ENCODE measurements around the gene PDGFC.

PDGFC gene

DNA sequence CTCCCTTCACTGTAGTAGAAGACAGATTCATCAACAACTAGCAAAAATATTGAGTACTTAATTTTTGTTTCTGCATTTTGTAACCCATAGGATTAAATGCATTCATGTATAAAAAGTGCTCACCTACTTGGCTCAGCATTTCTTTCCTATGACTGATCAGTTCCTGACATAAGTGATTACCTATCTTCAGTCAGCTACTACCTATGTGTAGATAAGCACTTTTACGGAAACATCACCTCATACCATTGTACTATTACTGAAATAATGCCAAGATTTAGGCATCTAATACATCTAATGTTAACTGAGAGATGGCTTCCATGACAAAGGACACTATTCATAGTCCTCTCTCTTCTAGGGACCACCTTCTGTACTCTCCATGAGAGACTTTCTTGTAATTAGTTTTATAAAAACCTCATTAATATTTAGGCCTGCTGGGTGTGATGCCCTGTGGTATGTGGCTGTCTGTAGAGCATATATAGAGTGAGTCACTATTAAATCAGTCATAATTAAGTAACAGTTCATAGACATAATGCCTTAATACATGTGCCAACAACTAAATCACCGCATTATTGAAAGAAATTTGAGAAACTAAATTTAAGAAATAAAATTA, 147.0 kb downstream of the PDGFC start:
- DNase-seq = no peak

DNA sequence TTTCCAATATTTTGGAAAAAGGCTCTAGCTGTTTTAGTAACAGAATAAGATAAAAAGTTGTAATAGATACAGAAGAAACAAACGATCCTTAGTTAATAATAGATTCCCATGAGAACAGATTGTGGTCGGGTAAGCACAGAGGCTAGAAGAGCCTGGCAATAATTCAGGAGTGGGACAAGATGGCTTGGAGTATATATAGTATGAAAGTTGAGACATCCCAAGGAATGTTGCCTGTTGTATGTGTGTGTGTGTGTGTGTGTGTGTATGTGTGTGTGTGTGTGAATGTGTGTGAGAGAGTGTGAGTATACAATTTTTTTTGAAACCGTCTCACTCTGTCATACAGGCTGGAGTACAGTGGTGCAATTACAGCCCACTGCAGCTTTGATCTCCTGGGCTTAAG, 150.7 kb downstream of the PDGFC start:
- DNase-seq = no peak

DNA sequence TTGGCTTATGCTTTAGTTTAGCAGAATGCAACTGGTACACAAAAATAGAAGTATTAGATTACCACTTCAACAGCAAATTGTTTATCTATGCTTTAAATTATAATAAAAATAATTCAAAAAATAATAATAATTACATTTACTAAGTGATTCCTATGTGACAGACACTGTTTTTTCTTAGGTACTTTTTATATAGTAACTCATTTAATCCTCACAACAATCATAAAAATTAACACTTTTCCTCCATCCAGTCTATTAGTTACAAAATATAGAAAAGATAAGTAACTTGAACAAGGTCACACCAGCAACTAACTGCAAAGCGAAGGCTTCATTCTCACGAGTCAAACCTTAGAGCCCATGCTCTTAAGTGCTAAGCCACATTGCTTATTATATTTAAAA, 155.2 kb downstream of the PDGFC start:
- no peak for DNase-seq

DNA sequence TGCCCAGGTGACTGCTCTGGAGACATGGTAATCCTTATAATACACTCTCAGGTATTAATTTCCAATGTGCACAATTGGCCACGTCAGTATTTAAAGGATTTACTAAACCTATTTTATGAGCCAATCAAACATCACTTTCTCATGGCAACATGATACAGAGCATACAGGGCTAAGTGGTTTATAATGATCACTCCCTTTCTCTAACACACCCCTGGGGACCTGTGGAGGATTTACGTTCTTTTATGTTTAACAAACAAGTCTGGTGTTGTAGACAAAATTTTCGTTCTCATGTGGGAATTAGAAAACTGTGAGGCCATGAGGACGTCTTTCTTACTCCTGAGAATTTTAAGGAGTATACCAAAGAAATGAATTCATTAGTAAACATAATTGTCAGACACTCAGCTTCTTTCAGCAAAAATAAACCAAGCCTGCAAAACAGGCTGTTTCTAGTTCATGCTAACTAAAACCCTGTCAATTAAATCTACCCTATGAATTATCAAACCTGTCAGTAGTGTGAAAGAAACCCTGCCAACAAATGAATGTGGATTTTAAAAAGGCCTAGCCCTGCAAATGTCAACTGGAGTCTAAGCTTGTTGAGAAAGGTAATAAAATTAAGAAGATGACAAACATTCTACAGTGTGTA, 155.8 kb downstream of the PDGFC start:
- DNase-seq = peak; percentile 24

DNA sequence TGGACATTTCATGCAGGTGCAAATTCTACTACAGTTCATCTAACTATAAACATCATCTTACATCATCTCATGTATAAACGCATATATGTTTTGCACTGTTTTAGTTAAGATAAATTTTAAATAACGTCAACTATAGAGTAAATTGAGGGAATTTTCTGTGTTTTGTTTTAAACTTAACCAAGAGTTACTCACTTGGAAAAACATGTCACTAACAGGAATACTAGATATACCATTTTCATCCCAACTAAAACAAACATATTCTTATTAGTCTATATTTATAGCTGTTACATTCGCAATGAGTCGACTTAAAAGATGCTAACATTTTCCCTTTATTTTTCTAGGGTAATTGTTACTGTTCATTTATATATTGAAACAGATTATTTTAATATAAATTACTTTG, 159.6 kb downstream of the PDGFC start:
- no peak for DNase-seq

DNA sequence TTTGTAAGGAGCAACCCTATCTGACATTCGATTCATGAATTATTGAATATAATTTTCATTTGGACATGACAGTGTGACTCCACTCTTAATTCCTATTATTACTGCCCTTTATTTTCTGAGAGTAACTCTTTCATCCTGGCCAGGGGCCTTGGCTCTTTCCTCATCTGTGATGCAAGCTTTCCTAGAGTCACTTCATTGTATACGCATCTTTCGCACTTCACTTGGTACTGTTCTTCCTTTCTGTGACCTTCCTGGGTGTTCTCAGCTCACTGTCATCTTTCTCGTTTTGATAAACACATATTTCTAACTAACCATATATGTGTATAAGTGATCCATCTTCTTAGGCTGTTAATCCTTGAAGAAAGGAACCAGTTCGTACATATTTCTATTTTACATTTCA, 160.3 kb downstream of the PDGFC start:
- DNase-seq = no peak

DNA sequence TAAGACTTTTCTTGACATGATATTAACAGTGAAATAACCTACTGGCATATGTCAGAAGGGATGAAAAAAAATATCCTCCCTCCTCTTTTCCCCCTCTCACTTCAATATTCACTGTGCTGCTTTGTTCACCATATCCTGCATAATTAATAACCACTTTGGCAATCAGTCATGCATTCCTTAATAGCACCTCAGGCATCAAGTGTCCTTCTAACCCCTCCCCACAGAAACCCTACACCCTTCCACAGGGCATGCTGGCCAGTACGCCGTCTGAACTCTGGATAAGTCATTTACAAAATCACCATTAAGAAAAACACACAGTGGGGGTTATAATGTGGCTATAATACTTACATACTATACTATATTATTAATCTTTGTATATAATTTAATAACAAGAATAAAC, 165.9 kb downstream of the PDGFC start:
- DNase-seq = no peak

DNA sequence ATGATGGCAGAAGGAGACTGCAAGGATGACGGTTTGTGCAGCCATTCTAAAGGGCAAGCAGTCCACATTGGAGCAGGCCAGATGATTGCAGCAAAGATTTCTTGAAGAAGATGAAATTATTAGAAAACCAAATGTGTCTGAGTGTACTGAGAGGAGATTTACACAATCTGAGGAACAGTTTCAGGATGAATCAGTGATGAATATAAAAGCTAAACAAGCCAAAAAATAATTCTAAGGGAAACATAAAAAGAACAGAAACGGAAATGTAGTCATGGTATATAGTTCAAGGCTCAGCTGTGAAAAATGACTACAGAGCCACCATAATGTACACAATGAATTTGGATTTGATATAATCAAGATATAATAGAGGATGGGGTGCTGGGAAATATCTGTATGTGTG, 168.5 kb downstream of the PDGFC start:
- no peak for DNase-seq

DNA sequence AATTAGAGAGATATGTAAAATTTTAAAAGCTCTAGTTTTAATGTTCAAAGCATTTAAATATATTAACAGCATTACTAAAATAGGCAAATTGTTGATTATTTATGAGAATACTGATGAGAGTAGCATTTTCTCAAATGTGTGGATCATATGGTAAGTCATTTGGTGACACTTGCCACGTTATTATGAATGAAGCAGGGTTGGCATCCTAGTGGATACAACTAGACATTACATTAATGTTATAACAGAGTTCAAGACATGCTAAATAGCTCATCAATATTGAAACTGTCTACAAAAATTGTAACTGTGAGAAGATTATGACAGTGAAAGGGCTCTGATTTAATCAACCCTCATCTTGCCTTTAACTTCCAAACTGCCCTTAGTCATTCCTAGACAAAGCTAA, 171.1 kb downstream of the PDGFC start:
- no peak for DNase-seq

DNA sequence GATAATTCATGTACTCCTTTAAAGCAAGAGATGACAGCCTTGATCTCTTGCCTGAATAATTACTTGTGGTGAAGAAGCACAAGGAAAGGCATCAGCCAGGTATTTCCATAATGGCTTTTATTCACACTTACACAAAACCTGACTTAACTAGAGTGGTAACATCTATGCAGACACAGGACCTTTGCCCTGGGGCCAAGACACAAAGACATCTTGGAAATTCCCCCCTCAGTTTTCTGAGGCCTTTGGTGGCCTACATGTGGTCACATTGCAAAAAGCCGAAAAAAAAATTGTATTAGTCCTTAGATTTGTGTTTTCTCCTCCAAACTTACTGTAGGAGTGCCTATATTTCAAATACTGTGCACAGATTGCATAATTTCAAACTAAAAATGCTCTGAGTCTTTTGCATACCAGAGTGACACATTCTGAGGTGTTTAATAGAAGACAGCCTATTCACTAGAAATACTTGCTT, 172.4 kb downstream of the PDGFC start:
- DNase-seq = no peak

DNA sequence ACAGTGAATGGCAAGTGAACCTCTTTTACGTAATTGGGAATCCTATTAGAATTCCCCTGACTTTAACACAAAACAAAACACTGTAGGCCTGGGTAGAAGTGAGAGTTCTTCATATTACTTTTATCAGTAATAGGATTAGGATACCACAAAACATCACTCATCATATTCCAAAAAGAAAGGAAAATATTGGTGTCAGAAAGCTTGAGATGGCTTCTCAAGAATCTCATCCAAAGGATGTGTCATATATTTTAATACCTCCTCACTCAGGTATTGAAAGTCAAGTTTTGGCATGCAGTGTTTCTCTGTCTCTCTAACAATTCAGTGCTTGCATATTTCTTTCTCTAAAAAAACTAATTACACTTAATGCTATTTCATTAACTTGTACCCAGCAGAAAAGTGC, 173.2 kb downstream of the PDGFC start:
- DNase-seq = no peak

DNA sequence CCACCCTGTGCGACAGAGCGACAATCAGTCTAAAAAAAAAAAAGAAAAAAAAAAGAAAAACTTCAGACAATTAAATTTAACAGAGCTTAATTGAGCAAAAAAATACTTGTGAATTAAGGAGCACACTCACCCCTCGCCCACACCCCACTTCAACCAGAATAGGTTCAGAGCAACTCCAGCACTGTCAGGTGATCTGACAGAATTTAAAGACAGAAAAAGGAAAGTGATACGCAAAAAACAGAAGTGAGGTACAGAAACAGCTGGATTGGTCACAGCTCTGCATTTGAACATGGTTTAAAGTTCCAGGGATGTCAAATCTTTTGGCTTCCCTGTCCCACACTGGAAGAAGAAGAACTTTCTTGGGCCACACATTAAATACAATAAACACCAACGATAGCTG, 174.4 kb downstream of the PDGFC start:
- DNase-seq = no peak

DNA sequence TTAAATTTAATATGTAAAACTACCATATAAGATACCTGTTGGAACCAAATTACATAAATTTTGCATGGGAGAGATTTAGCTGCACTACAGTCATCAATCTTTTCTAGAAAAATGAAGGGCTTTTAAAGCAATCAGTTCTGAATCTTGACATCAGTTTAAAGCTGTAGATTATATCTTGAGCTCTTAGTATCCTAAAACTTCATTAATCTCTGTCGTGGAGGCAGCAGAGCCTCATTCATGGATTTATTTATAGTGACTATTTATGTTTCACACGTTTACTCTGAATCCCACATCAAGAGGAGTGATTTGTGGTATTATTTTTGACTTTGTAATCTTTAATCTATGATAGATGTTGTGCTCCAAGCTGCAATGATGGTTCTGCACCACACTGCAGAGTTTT, 175.9 kb downstream of the PDGFC start:
- no peak for DNase-seq

DNA sequence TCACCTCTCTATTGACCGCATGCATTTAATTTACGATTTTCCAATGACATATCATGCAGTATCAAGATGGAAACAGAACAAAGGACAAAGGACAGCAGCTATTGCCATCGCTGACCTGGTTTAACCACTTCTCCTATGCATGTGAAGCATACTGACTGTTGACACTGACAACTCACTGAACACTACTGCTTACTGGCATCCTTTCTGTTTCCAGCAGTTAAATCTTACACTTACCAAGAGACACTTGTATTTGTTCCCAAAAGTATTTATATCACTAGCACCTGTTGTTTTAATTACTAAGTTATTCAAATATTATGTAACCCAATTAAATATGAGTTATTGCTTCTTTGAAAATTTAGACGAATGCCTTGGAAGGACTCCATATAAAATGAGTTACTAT, 176.7 kb downstream of the PDGFC start:
- no peak for DNase-seq

DNA sequence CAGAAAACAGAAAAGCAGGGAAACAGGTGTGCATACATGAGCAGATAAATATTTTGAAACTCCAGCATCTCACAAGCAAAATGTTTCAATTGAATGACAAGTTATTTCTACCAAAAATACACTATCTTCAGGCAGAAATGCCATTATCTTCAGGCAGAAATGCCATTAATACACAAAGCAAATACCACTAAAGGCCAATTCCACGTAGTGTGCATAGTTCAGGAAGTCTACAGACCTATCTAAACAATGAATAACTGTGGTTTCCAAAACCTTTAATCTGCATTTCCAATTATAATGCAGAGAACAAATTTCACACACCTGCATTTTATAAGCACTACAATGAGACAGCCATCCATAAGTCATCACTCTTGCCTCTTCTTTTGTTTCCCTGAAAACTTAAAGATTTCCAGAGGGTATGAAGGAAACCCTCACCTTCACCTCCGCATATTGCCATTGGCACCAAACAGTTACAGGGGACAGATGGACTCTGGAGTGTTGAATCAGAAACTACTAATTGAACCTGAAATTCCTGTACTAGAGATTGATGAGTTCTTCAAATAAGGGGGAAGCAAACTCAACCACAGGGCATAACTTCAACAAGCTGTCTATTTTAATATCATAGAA, 179.0 kb downstream of the PDGFC start:
- no peak for DNase-seq

DNA sequence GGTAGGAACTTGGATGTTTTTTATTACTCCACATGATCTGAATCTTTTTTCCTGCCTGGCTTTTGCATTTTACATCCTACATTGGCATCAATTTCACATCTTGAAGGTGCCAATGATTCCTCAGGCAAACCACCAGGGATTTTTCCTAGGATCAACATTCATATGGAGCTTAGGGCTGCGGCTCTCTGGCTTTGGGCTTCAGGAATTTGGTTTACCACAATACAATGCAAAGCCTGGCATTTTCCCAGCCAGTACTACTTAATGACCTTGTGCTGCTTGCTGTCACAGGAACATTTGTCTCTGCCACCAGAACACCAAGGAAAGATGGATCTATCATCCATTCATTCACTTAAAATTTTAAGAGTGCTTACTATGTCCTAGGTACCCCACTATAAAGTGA, 180.7 kb downstream of the PDGFC start:
- no peak for DNase-seq

DNA sequence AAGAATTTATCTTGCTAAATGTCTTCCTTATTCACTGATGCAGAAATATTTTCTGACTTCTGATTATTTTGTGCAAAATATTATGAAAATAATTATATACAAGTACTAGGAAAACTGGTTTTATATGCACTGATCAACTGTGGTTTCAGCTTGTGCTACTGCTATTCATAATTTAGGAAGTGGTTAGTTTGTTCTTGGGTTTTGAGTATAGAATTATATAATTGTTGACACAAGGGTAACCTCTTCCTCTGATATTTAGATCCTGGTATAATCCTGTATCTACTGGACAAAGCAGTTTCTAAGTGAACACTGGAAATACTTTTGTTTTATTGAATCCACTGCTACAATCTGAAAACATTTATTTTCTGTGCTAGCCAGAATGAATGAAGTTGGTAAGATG, 182.8 kb downstream of the PDGFC start:
- DNase-seq = no peak

DNA sequence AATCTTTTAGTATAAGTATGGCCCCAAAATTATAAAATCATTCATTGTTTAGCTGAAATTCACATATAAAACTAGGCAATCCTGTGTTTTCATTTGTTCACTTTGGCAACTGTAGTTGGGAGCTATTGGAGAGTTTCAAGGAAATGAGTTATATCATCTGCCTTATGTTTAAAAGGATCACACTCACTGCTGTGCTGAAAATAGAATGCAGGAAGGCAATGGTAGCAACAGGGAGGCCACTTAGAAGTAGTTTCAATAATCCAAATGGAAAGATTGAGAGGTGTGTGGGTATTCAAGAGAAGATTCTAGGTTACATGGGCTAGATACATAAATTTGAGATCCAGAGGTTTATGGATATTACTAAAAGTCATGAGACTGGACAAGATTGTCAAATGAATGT, 184.9 kb downstream of the PDGFC start:
- no peak for DNase-seq

DNA sequence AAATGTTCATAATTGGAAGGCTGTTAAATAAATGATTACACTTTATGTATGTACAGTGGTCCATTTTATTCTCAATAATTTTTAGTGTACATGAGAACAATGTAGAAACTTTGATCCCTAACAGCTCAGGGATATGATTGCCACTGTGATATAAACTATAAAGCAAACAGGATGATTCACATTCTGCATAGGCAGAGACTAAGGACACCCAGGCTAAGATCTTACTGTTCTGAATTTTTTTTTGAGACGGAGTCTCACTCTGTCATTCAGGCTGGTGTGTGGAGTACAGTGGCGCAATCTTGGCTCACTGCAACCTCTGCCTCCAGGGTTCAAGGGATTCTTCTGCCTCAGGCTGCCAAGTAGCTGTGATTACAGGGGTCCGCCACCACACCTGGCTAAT, 186.6 kb downstream of the PDGFC start:
- no peak for DNase-seq

DNA sequence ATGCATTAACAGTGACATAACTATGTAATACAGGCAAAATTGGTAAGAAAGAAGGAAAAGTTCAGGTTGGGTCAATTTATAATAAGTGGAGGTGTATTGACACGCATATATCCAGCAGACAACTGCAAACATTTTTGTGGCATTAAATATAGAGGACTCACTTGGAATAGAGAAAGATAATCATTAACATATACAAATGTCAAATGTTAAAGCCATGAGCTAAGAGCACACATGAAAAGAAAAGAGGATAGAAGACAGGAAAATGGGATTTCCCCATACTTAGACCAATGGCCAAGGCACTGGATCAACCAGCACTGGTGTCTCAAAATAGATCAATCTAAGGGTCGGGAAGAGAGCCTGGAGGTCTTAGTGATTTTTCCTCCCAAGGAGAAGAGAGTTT, 187.6 kb downstream of the PDGFC start:
- no peak for DNase-seq

DNA sequence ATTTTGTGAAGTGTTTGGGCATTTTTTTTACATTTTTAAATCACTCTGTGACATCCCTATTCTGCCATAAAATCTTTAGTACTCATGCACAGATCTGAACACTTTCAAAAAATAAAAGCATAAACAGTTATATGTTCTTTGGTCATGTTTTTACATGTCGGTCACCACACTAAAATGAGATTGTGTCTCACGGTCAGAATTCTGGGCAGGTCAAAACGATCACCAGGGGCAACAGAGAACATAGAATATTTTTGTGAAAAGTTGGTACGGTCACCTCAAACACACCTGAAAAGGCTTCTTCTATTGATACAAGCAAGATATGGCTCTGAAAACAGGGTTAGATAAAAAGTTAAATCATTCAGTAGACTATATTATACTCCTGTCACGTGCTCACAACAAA, 189.1 kb downstream of the PDGFC start:
- no peak for DNase-seq

DNA sequence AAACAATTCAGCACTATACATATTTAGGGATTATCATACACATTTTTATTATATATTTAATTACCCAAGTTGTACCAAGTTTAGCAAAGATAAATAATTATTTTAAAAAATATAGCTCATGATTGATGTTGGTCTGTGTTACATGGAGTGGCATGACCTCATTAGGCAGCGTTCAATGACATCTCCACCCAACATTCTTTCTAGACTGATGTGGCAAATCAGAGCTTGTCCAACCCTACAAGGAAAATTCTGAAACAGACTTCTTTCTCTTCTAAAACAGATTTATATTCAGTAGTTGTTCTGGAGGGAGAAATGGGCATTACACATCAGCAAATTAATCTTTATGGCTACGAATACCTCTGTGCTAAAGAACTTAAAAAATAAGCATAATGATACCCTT, 189.7 kb downstream of the PDGFC start:
- no peak for DNase-seq

DNA sequence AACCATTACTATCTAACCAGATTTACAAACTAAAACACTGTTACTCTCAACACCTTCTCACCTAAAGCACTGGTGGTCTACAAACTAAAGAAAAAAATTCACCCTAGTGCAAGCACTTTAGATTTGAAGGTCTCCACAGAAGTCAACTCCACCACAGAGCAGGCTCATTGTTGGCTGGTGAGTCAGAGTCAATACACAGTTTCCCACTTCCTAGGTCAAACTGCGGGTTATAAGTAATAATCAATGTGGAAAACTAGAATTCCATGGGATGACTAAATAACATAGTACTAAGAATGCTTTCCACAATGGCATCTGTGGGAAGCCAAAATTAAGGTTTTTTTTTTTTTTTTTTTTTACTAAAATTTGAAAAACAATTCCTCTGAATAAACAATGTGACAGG, 191.8 kb downstream of the PDGFC start:
- DNase-seq = no peak

DNA sequence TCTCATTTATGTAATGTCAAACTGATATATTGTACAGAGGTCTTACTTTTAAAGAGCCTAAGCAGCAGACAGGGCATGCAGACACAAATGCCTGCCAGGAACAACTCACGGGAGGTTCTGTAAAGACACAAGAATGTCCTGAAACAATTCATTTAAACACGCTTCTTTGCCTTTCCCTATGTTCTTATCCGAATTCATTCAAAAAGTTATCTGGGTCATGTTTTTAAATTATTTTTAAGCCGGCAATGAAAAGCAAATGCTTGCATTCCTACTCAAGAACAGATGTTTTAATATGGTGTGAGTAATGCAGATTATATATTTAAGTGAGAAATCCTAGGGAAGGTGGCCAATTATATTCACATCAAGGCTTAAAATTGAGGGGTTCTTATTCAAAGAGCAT, 192.6 kb downstream of the PDGFC start:
- no peak for DNase-seq

DNA sequence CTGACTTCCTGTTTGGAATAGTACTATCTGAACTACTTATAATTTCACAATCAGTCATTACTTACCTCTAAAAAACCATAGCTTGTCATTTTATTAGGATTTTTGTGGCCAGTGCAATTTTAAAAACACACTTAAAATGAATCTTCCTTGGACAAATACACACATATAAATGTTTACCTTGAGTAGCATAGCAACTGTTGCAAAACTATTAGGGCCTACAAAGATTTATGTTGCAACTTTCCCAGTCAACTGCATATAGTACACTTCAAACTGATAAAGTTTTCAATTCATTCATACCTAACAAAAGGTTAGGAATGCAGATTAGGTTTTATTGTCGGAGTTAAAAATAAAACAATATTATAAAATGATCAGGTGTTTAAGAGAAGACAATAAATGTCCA, 193.0 kb downstream of the PDGFC start:
- DNase-seq = no peak

Measured in NCI-H1436 (cell line).